ENCODE data around the gene OAS2. TPM values are rescaled to one million over a fixed set of nuclear protein-coding genes. Genes with fewer than 3 reads are reported as not detected.

Gene OAS2
- total and polyA plus RNA-seq, 2 of the 8 experiments (the other 6 are each of a cell fraction or from before 2014, with no cell fraction given), result 0.06 TPM; not detected in 1

GRCh38 chr12:112992541-112993398 is 14.5 kb downstream of the OAS2 start:
- Histone ChIP-seq H3K9ac (replicated peaks in 1 of 4; ENCODE audit: extremely low read depth in 1 of 4, low read depth in 3 of 4, low read length in 3 of 4) (no peak overlapping the region), H2BK5ac (ENCODE audit: low read depth, low read length) (no peak overlapping the region), H2BK12ac (ENCODE audit: low read depth, low read length) (no peak overlapping the region), H3K4me2 (ENCODE audit: insufficient read depth in 1 of 2, low read depth in 2 of 2, low read length in 2 of 2) (no peak overlapping the region), H3K4me1 (replicated peaks in 1 of 4; ENCODE audit: control insufficient read depth in 3 of 4, insufficient read depth in 4 of 4, low read length in 3 of 4) (no peaks in the 10 kb centered on the region; a peak in 1 of 7 replicates), H3K79me1 (ENCODE audit: low read depth, low read length) (no peaks in the 10 kb centered on the region), H3K14ac (ENCODE audit: insufficient read length) (no peak overlapping the region), H3K23ac (ENCODE audit: insufficient read length) (no peak overlapping the region), H4K91ac (replicated peaks; ENCODE audit: insufficient read length, low read length) (no peak overlapping the region), H3K9me3 (ENCODE audit: insufficient read depth in 2 of 2, low read depth in 1 of 2, low read length in 1 of 2) (no peaks in the 10 kb centered on the region; a peak in 1 of 4 replicates), H3K27ac (ENCODE audit: low read depth, low read length) (no peak overlapping the region), H3K36me3 (ENCODE audit: control insufficient read depth in 2 of 4, insufficient read depth in 4 of 4, low read length in 3 of 4) (no peaks in the 10 kb centered on the region), H2BK120ac (replicated peaks; ENCODE audit: low read depth, low read length) (no peak overlapping the region), H3K56ac (replicated peaks; ENCODE audit: insufficient read length, low read depth, low read length) (no peak overlapping the region), H2AFZ (ENCODE audit: low read length) (no peak overlapping the region), H4K8ac (ENCODE audit: extremely low read depth, insufficient read depth, low read length) (no peak overlapping the region), H3K18ac (ENCODE audit: extremely low read depth, low read length) (no peak overlapping the region), H3K23me2 (ENCODE audit: low read depth, low read length) (no peaks in the 10 kb centered on the region; the same call in 1 of the 2 replicates), H3K79me2 (ENCODE audit: control insufficient read depth in 1 of 2, insufficient read depth in 2 of 2, low read length in 2 of 2) (no peaks in the 10 kb centered on the region), H2BK15ac (ENCODE audit: low read length) (no peak overlapping the region), H2AK5ac (ENCODE audit: low read depth, low read length) (no peak overlapping the region), H3K4ac (replicated peaks; ENCODE audit: insufficient read length, low read depth, low read length) (no peak overlapping the region), H2BK20ac (ENCODE audit: low read length) (no peak overlapping the region), H3K27me3 (replicated peaks in 1 of 4; ENCODE audit: control insufficient read depth in 3 of 4, extremely low read depth in 1 of 4, insufficient read depth in 3 of 4, low read length in 3 of 4) (no peaks in the 10 kb centered on the region), H3K4me3 (ENCODE audit: extremely low read depth in 1 of 4, insufficient read depth in 2 of 4, low read depth in 3 of 4, low read length in 4 of 4) (no peak overlapping the region), H4K20me1 (replicated peaks in 1 of 2; ENCODE audit: control insufficient read depth in 1 of 2, insufficient read depth in 2 of 2, low read length in 2 of 2) (no peaks in the 10 kb centered on the region), H4K5ac (ENCODE audit: insufficient read length, low read depth, low read length) (no peak overlapping the region)
- CTCF ChIA-PET (ENCODE audit: partially characterized antibody), result interaction anchor here (0.6 to 15.8 kb wide), 86 partner anchors 9 to 1457 kb away, joined by 3 to 202 read pairs (median 5); partner anchors contain the start of genes CFAP73 and OAS2
- POLR2A ChIA-PET (ENCODE audit: partially characterized antibody), result no interaction called here
- peak; percentile 29 to 91 for DNase-seq (ENCODE audit: low read depth in 1 of 2, low spot score in 2 of 2)
- FAIRE-seq, result peak; percentile 96
- WGBS, 2 experiments (ENCODE audit: extremely low coverage in 1 of 2, insufficient coverage in 1 of 2, insufficient read length in 1 of 2, insufficient replicate concordance in 2 of 2, low coverage in 1 of 2, low lambda C conversion rate in 2 of 2, missing lambda C conversion rate in 1 of 2), result 3% methylated on average over 2 of the region's 2 CpGs; no CpG with 5 or more reads in 1 of the 2 experiments
- TF ChIP-seq JUN (IDR thresholded peaks at IDR 0.05; ENCODE audit: low read depth, low read length) (no peak), TEAD4 (IDR thresholded peaks at IDR 0.05; ENCODE audit: low read depth, low read length) (peak; percentile 71), CBX8 (IDR thresholded peaks at IDR 0.05; ENCODE audit: borderline replicate concordance, low read depth, low read length) (no peak), CBX5 (IDR thresholded peaks at IDR 0.05; ENCODE audit: low read depth, low read length) (no peak), RAD21 (IDR thresholded peaks at IDR 0.05 in 1 of 2, conservative IDR thresholded peaks at IDR 0.05 in 1 of 2; ENCODE audit: low read depth in 2 of 2, low read length in 2 of 2) (peak; percentile 89 to 93), ATF3 (IDR thresholded peaks at IDR 0.05; ENCODE audit: insufficient read depth, low read depth, low read length) (peak; percentile 45; the same call in 1 of the 2 replicates), SIRT6 (IDR thresholded peaks at IDR 0.05; ENCODE audit: low read length) (no peak), CREB1 (IDR thresholded peaks at IDR 0.05) (peak; percentile 46; the same call in 1 of the 2 replicates), ASH2L (IDR thresholded peaks at IDR 0.05; ENCODE audit: low read length) (no peak), GABPA (IDR thresholded peaks at IDR 0.05; ENCODE audit: borderline replicate concordance, insufficient read depth, low read length) (no peak)
